Adrenal gland (tissue), 5 donors: ENCODE data around the gene BARHL2.

Experiments used
- CTCF ChIP-seq, 6 experiments: fragments of 450-650 bp in 4 of 6; fragments of 200-600 bp in 2 of 6; sonication (generic) in 1 of 6; IDR thresholded peaks; 1 replicate in 5 of 6; 2 replicates in 1 of 6; pipeline versions ENCODE4 v1.5.1 to v1.8.0; 2016 to 2021; ENCODE audit warnings: antibody characterized with exemption in 6 of 6, mild to moderate bottlenecking in 2 of 6, moderate library complexity in 1 of 6
- POLR2A ChIP-seq, 2 donors: fragments of 450-650 bp; IDR thresholded peaks; one replicate each; pipeline ENCODE4 v1.6.1; 2017; ENCODE audit warnings: antibody characterized with exemption in 2 of 2, mild to moderate bottlenecking in 2 of 2, moderate library complexity in 1 of 2
- donor health status: DM: no; HTN: no; CAD: no.

DNA sequence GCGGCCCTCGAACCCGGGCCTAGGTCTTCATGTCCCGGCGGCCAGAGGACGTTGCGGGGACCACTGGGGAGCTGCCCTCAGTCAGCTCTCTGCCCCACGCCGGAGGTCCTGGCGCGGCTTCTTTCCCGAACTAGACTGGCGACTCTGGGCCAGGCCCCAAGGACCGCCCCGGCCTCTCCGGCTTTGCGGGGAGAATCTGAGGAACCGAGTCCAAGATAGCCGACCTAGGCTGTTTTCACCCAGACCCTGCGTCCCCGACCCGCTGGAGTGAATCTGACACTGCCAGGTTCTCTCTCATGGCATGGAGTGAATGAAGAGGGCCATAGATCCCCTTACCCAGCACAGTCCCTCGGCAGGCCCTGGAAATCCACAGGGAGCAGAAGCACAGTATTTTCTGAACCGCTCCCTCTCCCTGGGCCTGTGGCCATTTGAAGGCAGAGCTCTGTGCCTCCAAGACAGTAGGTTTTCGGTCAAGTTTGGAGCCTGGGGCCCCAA, 9.9 kb upstream of the BARHL2 start:
- TF ChIP-seq CTCF (IDR thresholded peaks at IDR 0.05) (no peak), POLR2A (IDR thresholded peaks at IDR 0.05) (no peak)
